Stimulated activated CD4-positive, alpha-beta T cell treated with anti-CD3 and anti-CD28 coated beads, Interleukin-4, amount 100 ng/mL, for 48 hours (primary cell): ENCODE data around the gene BPIFB3.
"Not testable (repeated sequence)": the region's sequence is repeated elsewhere in the genome, so short reads cannot be mapped to it uniquely, and the experiment has no call there.

Source experiments
- DNase-seq, 2 donors: peaks; one replicate each; pipeline ENCODE4 v3.0.0-alpha.2; 2020; ENCODE audit warnings: low read depth in 2 of 2

The BPIFB3 gene

DNA sequence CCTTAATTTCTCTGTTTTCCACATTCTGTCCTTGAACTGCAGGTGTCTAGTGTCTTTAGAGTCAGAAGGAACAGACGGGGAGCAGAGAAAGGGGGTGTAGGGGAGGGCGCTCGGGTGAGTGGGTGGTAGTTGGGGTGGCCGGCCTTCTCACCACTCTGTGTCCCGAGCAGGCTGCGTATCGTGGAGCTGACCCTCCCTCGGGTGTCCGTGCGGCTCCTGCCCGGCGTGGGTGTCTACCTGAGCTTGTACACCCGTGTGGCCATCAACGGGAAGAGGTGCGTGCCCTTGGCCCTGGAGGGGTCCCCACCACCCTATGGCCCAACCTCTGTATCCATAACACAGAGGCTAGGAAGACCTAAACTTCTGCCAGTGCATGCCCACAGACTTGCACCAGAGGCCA, 31.0 kb downstream of the BPIFB3 start:
- DNase-seq, result no peak

DNA sequence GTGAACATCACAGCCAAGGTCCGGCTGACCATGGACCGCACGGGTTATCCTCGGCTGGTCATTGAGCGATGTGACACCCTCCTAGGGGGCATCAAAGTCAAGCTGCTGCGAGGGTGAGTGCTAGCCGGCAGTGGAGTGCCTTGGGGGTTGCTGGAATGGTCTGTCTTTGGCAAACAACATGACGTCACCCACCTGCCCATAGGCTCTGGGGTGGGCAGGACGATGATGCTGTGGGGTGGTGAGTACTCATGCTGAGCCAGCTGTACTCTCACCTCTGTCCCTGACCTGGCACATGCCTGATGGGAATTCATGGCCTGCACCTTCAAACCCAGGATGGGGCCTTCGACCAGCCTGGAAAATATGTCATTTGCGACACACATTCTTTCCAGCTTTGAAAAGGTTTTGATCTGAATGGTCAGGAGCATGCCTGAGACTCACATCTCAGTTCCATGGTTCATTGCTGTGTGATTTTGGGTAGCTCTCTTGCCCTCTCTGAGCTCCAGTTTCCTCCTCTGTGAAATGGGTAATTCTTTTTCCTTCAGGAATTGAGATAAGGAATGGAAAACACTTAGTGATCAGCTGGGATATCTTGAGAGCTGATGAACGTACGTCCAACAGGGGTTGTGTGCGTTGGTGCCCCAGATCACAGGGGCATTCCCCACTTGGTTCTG, 32.5 kb downstream of the BPIFB3 start:
- no peak for DNase-seq

DNA sequence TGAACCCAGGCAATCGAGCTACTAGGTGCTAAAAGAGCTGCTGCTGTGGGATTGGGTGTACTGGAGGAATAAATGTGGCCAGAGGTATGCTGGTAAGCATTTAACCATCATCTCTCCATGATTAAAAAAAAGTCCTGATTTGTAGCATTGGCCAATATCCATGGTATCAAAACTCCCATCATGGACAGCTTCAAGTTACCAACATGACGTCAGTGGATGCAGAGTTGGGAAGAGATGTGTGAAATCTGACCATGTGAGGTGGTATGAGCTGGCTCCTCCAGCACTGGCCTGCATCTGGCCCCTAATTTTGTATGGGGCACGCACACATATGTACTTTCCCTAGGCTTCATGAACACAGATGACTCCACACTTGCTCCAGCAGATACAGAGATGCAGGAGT, 37.4 kb downstream of the BPIFB3 start:
- no peak for DNase-seq

DNA sequence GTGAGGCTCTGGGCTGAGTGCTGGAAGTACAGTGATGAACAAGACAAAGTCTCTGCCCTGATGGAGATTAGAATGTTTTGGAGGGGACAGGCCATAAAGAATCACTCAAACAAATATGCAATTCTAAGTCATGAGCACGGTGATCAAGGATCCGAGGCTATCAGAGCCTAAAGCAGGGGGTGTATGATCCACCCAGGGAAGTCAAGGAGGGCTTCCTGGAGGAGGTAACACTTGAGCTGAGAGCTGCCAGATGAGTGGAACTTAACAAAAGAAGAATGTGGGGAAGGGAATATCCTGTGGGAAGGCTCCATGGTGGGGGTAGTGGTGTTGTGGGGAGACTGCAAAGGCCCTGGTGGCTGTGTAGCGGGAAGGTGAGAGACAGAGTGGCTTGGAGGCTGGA, 38.0 kb downstream of the BPIFB3 start:
- no peak for DNase-seq

DNA sequence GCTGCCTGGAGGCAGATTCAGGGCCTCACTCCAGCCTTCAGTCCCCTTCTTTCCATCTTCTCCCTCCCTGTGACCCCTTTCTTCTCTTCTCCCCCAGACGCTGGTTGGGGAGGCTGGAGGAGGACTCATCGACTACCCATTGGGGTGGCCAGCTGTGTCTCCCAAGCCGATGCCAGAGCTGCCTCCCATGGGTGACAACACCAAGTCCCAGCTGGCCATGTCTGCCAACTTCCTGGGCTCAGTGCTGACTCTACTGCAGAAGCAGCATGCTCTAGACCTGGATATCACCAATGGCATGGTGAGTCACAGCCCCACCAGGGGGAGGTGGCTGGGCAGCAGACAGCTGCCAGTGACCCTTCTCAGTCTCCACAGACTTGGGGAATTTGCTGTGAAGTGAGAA, 38.7 kb downstream of the BPIFB3 start:
- DNase-seq, result no peak

DNA sequence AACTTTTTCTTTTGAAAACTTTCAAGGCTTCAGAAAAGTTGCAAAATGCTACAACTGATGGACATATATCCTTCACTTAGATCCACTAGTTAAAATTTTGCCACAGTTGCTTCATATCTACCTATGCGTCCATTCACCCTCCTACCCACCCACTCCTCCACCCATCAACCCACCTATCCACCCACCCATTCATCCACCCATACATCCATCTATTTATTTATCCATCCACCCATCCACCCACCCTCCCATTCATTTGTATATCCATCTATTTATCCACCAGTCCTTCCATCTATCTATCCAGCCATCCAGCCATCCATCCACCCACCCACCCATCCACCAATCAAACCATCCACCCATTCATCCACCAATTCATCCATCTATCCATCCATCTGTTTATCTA, 39.4 kb downstream of the BPIFB3 start:
- DNase-seq, result no peak

DNA sequence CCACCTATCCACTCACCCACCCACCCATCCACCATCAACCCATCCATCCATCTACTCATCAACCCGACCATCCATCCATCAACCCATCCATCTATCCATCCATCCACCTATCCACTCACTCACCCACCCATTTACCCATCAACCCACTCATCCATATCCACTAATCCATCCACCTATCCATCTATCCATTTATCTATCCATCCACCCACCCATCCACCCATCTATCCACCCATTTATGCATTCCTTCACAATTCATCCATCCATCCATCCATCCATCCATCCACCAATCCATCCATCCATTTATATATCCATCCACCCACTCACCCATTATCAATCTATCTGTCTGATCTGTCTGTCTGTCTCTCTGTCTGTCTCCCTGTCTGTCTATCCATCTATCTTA, 39.9 kb downstream of the BPIFB3 start:
- no peak for DNase-seq

DNA sequence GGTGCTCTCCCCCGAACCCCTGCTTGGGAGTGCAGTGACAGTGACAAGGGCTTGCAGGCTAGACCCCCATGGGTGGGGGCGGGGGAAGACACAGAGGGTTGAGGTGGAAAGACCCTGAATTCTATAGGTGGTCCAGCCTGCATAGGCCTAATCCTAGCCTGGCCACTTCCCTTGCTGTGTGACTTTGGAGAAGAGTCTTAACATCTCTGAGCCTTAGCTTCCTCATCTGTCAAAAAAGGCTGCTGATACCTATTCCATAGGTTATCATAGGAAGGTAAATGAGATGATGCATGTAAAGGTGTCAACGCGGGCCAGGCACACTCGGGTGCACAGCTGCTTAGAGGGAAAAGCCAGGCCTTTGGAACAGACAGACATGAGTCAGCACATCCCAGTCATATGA, 41.5 kb downstream of the BPIFB3 start:
- DNase-seq, result no peak

DNA sequence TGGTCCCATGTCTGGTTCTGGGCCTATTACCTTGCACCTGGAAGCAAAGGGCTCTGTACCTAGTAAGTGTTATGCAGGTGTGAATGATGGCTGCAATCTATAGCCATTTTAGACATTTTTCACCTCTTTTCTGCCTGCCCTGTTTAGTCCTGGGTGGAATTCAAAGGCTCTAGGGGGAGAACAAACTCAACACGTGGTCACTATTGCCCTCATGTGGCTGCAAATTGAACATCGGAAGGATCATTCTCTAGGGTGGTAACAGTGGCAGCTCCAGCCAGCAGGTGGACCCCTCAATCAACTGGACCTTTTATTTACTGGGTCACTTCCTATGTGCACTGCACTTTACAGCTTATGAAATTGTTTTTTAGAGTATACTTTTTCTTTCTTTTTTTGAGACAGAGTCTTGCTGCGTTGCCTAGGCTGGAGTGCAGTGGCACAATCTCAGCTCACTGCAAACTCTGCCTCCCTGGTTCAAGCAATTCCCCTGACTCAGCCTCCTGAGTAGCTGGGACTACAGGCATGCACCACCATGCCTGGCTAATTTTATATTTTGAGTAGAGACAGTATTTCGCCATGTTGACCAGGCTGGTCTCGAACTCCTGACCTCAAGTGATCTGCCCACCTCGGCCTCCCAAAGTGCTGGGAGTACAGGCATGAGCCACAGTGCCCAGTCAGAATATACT, 42.3 kb downstream of the BPIFB3 start:
- peak; percentile 17 to 19 for DNase-seq

DNA sequence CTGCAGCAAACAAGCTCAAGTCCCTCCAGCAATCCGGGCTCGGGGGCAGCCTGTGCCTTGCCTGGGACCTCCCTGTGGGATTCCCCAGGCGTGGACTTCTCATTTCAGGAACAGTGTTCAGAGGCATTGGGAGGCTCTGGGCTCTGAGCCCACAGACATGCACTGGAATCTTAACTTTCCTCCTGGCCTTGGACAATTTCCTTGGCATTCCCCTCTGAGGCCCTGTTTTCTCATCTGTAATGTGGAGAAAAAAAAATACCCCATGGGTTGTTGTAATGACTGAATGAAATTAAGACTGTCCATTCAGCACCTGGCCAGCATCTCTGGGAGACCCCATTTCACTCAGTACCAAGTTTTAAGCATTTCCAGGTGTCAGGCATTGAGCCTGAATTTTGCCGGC, 43.3 kb downstream of the BPIFB3 start:
- no peak for DNase-seq

DNA sequence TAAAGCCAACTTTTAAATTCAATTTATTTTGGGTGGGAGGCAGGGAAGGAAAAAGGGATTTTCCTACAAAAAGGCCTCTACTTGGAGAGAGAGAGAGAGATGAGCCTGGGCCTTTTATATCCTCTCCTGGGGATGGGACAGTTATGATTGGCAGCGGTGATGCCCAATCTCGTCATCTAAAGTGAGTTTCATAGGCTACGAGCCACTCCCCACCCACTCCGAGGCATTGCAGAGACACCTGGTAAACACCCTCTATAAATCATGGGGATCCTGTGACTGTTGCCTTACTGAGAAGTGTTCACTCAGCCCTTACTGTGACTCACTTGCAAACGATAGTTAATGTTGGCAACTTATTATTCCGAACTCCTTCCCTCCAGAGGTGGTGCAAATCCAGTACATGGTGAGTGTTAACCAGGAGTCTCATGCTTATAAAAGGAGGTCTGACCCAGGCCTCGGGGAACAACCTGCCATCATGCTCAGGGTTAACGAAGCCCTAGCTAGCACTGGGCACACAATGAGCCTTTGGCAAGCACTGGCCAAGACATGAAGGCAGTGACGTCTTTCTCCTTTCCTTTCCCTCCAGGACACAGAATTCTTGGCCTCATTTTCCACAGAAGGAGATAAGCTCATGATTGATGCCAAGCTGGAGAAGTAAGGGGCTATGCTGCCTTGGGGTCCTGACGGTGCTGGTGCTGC, 46.3 kb downstream of the BPIFB3 start:
- no peak for DNase-seq

DNA sequence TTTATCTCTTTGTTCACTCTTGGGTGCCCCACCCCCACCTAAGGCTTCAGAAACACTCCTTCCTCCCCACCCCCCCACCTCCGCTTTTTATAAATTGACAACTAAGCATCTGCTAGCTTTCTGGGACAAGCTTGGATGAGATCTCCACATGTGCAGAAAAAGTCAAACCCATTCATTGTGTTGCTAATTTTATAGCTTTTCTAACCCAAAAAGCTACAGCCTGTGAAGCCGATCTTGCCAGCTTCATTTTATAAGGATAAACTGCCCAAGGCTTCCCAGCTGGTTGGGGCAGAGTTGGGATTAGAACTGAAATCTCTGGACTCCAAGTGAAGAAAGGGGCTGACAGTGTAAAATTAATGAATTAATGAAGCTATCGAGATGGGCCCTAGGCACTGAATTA, 49.9 kb downstream of the BPIFB3 start:
- DNase-seq, result no peak

DNA sequence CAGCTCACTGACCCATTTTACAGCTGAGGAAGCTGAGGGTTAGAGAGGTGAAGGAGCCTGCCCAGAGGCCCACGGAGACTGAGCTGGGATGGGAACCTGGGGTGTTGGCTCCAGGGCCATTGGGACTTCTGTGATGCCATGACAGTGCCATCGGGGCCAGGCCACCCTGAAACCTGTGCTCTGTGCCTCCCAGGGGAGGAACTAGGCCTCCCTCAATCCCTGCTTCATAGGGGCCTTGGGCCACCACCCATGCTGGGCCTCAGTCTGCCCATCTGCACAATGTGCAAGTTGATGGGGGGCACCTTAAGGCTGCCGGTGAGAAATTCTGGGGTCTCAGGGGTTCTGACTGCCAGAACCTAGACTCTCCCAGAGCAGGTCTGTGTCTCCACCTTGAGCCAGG, 50.6 kb downstream of the BPIFB3 start:
- no peak for DNase-seq

DNA sequence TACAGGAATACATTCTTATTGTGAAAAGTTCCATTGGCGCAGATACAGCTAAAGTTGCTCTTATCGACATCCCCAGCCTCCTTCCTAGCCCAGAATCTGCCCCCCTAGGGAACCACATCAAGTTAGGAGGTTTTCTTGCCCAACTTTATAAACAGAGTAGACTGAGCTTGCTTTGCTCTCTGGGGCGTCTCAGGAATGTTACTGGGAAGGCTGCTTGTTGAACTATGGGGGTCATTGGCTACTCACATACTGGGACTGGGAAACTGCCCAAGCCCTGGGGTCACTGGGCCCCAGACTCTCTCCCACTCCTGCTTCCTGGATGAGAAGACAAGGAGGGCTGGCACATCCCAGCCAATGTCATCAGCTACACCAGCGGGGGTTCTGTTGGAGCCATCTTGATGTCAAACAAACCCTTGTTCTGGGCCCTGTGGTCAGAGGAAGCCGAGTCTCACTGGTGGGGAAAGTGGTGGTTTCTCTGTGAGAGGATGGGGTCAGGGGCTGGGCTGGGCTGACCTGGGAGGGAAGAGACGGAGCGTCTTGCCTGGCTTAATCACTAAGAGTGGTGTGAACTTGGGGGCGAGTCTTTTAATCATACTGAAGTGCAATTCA, 51.7 kb downstream of the BPIFB3 start:
- DNase-seq, result no peak

DNA sequence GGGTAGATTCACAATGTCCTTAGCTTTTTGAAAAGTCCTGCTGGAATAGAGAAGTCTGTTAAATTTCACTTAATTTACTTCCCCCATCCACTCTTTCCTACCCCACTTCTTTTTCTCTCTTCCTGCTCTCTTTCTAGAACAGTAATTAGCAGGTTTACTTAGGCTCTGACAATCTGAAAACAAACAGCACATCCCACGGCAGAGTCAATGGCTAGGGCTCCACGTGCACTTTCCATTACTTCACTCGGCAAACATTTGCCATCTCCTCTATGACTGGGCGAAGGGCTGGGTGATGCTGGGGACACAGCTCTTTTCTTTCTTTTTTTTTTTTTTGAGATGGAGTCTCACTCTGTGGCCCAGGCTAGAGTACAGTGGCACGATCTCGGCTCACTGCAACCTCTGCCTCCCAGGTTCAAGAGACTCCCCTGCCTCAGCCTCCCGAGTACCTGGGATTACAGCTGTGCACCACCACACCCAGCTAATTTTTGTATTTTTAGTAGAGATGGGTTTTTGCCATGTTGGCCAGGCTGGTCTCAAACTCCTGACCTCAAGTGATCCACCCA, 52.4 kb downstream of the BPIFB3 start:
- not testable (repeated sequence) for DNase-seq

DNA sequence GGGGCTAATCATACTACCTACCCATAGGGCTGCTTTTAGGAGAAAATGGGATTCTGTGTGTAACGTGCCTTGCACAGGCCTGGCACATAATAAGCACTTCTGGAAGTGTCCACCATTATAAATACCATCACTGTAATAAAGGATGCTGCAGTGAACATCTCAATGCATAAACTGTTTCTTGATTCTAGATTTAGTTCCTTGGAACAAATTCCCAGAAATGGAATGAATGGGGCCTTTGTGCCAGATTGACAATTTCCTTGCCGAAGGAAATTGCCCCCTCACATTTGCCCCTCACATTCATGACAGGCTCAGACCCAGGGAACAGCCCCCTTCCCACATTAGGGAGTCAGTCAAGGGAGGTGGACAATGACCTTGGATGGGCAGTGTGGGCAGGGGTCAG, 55.0 kb downstream of the BPIFB3 start:
- no peak for DNase-seq

DNA sequence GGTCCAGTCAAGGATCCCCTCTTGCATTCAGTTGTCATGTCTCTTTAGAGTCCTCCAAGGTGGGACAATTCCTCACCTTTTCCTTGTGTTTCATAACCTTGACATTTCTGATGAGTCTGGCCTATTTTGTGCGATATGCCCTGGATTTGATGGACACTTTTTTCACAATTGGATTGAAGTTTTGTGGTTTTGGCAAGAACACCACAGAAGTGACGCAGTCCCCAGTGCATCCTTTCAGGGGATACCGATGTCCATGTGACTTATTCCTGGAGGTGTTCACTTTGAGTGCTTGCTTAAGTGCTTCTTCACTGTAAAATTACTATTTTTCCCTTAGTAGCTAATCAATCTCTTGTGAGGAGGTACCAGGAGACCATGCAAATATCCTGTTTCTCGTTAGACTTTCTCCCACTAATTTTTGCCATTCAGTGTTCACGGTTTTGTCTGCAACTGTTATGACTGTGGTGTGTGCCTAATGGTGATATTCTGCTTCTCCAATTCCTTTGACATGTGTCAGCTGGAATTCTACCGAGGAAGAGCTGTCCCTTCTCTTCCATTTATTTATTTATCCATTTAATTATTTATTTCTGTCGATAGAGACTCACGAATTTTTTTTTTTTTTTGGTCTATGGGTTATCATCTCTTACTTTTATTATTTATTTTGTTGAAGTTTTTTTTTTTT, 56.6 kb downstream of the BPIFB3 start:
- DNase-seq, result no peak

DNA sequence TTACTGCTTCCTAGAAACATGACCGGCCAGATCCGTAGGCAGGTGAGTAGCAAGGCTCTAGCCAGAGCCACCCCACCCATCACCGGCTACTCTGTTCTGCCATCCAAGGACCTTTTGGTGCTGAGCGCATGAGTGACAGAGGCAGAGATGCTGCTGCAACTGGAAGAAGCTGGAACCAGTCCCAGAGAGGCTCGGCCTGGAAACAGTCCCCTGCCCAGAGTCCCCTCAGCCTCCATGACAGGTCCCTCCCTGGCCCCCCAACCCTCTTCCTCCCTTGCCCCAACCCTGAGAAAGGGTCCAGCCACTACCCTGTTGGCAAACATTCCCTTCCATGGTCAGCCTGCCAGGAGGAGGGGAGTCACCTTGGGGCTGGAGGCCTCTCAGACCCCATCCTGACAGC, 57.6 kb downstream of the BPIFB3 start:
- no peak for DNase-seq

DNA sequence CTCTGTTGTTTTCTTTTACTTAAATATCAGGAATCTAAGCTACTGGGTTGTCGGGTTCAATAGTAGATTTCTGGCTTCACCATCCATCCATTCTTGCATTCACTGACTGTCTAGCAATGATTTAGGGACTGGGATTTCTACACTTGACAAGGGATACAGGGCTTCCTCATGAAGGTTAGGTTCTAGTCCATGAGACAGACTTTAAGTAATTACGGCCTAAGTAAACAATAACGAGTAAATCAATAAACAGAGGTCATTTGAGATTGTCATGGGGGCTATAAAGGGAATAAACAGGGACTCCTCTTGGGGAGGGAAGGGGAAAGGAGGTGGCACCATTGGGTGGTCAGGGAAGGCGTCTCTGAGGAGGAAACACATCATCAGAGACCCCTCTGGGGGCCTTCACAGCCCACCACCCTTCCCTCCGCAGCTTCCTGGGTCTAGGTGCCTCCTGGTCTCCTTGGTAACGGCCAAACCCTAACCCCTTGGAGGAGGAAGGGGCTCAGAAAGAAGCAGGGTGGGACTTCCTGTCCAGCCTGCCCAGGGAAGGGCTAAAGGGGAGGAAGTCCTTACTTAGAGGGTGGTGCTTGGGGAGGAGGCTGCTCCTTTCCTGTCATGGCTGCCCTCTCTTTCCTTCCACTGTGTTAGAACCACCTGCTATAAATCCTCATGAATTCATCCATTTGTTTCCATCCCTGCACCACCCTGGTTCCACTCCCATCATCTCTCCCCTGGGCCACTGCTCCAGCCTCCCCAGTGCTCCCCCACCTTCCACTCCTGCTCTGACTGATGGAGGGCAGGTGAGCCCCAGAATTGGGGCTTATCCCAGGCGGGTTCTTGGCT, 59.1 kb downstream of the BPIFB3 start:
- DNase-seq, result no peak

DNA sequence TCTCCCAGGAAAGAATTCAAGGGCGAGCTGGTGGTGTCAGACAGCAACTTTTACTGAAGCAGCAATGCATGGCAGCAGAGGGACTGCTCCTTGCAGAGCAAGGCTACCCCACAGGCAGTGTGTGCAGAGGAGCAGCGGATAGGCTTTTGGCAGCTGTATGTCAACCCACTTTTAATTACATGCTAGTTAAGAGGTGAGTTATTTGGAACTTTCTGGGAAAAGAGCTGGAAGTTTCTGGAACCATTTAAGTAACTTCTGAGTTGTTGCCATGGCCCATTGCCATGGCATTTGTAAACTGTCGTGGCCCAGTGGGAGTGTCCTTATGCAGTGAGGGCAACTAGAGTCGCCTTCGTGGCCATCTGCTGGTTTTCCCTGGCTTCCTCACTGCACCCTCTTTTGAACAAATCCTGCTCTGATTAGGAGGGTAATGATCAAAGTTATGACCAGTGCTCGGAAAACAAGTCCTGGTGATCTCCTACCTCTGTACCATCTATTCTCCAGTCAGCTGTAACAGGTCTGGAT, 59.7 kb downstream of the BPIFB3 start:
- no peak for DNase-seq

DNA sequence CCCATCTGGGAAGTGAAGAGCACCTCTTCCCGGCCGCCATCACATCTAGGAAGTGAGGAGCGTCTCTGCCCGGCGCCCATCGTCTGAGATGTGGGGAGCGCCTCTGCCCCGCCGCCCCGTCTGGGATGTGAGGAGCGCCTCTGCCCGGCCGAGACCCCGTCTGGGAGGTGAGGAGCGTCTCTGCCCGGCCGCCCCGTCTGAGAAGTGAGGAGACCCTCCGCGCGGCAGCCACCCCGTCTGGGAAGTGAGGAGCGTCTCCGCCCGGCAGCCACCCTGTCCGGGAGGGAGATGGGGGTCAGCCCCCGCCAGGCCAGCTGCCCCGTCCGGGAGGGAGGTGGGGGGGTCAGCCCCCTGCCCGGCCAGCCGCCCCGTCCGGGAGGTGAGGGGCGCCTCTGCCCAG, 61.8 kb downstream of the BPIFB3 start:
- not testable (repeated sequence) for DNase-seq
